HCT116 (cell line): ENCODE data around the gene KRTAP19-8. TPM values are rescaled to one million over a fixed set of nuclear protein-coding genes. Genes with fewer than 3 reads are reported as not detected.

Experiments used
- ATAC-seq: fragments of 200-7000 bp; cut with Tn5 transposase; 2 replicates; pipeline ENCODE4 v1.9.1; 2020; ENCODE audit warnings: mild to moderate bottlenecking, moderate library complexity
- BruUV-seq: library from RNA; stranded (reverse); fragments of 400-500 nt; replicated peaks from 2 replicates; lab custom pipeline; 2021; lab: Mats Ljungman, UMichigan
- CTCF ChIA-PET: fragments of 300-600 bp; sonication (Branson Sonifier 250); formaldehyde crosslinking; loops from one replicate; lab custom pipeline; 2021; ENCODE audit warnings: antibody characterized with exemption; lab: Charles Lee
- POLR2A ChIA-PET: fragments of 300-600, 350-600 bp; sonication (Branson Sonifier 250); formaldehyde crosslinking; loops from one replicate; lab custom pipeline; 2021; ENCODE audit warnings: antibody characterized with exemption; lab: Charles Lee
- RAD21 ChIA-PET, 2 experiments: fragments of 300-600 bp; sonication (Branson Sonifier 250); formaldehyde crosslinking; loops; one replicate each; lab custom pipeline; 2023; ENCODE audit warnings: low total read pairs in 2 of 2; ENCODE audit not compliant: uncharacterized antibody in 2 of 2, unreplicated experiment in 2 of 2, low non-redundant PET in 1 of 2; lab: Charles Lee
- DNase-seq: peaks from one replicate; pipeline ENCODE4 v3.0.0-alpha.2; 2010; ENCODE audit warnings: low read depth, low spot score
- H2AFZ ChIP-seq: fragments of 200-600 bp; shearing (Covaris generic), sonication (generic); 2 replicates; pipeline ENCODE4 v1.6.1; 2017; ENCODE audit warnings: low read depth, mixed run types, mixed read lengths, antibody characterized with exemption, low read length; ENCODE audit not compliant: poor library complexity, severe bottlenecking
- H3K27ac ChIP-seq: 2 replicates; pipeline ENCODE4 v1.5.1; 2012; ENCODE audit warnings: low read depth, low read length
- H3K27me3 ChIP-seq: fragments of 200-600 bp; sonication (generic); 2 replicates; pipeline ENCODE4 v1.6.1; 2016; ENCODE audit warnings: mixed run types, low read length, mixed read lengths; ENCODE audit not compliant: insufficient read depth
- H3K36me3 ChIP-seq, 2 experiments: fragments of 200-500 bp in 1 of 2; fragments of 200-600 bp in 1 of 2; sonication (Bioruptor generic) in 1 of 2; sonication (generic) in 1 of 2; 2 replicates each; pipeline versions ENCODE4 v1.5.1 to v1.6.1; 2014 to 2016; ENCODE audit warnings: low read length in 2 of 2, inconsistent platforms in 1 of 2, mixed read lengths in 1 of 2, mixed run types in 1 of 2; ENCODE audit not compliant: insufficient read depth in 2 of 2, control insufficient read depth in 1 of 2
- H3K4me1 ChIP-seq, 2 experiments: fragments of 200-600 bp in 1 of 2; sonication (generic) in 1 of 2; 2 replicates each; pipeline versions ENCODE4 v1.5.1 to v1.6.1; 2012 to 2017; ENCODE audit warnings: low read length in 2 of 2, inconsistent platforms in 1 of 2, mild to moderate bottlenecking in 1 of 2, mixed read lengths in 1 of 2, mixed run types in 1 of 2, moderate library complexity in 1 of 2; ENCODE audit not compliant: insufficient read depth in 2 of 2, control insufficient read depth in 1 of 2
- H3K4me2 ChIP-seq: fragments of 200-600 bp; sonication (generic); 2 replicates; pipeline ENCODE4 v1.6.1; 2017; ENCODE audit warnings: mixed run types, low read length, mixed read lengths
- H3K4me3 ChIP-seq, 2 experiments: fragments of 200-600 bp in 1 of 2; sonication (generic) in 1 of 2; replicated peaks in 1 of 2; 2 replicates each; pipeline ENCODE4 v1.5.1; 2011 to 2016; ENCODE audit warnings: low read length in 2 of 2, control low read depth in 1 of 2, low read depth in 1 of 2, mild to moderate bottlenecking in 1 of 2, mixed read lengths in 1 of 2, mixed run types in 1 of 2
- H3K79me2 ChIP-seq: fragments of 200-600 bp; sonication (generic); 2 replicates; pipeline ENCODE4 v1.6.1; 2017; ENCODE audit warnings: mild to moderate bottlenecking, mixed run types, low read length, moderate library complexity, mixed read lengths; ENCODE audit not compliant: insufficient read depth
- H3K9ac ChIP-seq: fragments of 200-600 bp; sonication (generic); 2 replicates; pipeline ENCODE4 v1.6.1; 2016; ENCODE audit warnings: low read length, mixed read lengths
- H3K9me2 ChIP-seq: fragments of 200-600 bp; sonication (generic), shearing (Covaris generic); 2 replicates; pipeline ENCODE4 v1.6.1; 2017; ENCODE audit warnings: mixed run types, mild to moderate bottlenecking, moderate library complexity; ENCODE audit not compliant: insufficient read depth
- H3K9me3 ChIP-seq, 2 experiments: fragments of 200-500 bp in 1 of 2; fragments of 200-600 bp in 1 of 2; sonication (Bioruptor generic) in 1 of 2; sonication (generic) in 1 of 2; 2 replicates each; pipeline ENCODE4 v1.6.1; 2014 to 2017; ENCODE audit warnings: low read length in 2 of 2, mixed read lengths in 2 of 2, inconsistent platforms in 1 of 2, low read depth in 1 of 2, mild to moderate bottlenecking in 1 of 2, mixed run types in 1 of 2, moderate library complexity in 1 of 2; ENCODE audit not compliant: control insufficient read depth in 1 of 2, insufficient read depth in 1 of 2
- H4K20me1 ChIP-seq: fragments of 200-600 bp; sonication (generic), shearing (Covaris generic); 2 replicates; pipeline ENCODE4 v1.6.1; 2017; ENCODE audit warnings: mixed run types, mild to moderate bottlenecking, moderate library complexity; ENCODE audit not compliant: insufficient read depth
- ATF3 ChIP-seq: IDR thresholded peaks from 2 replicates; pipeline ENCODE4 v1.6.1; 2012
- CTCF ChIP-seq, 3 experiments: fragments of 200-600 bp in 1 of 3; sonication (generic) in 1 of 3; IDR thresholded peaks in 2 of 3; conservative IDR thresholded peaks in 1 of 3; 2 replicates each; pipeline ENCODE4 v1.5.1; 2012 to 2017; ENCODE audit warnings: low read depth in 2 of 3, low read length in 2 of 3, antibody characterized with exemption in 1 of 3, borderline replicate concordance in 1 of 3, control low read depth in 1 of 3, mild to moderate bottlenecking in 1 of 3, mixed read lengths in 1 of 3, mixed run types in 1 of 3, moderate library complexity in 1 of 3; ENCODE audit not compliant: insufficient read depth in 1 of 3
- JUND ChIP-seq: IDR thresholded peaks from 2 replicates; pipeline ENCODE4 v1.6.1; 2012
- POLR2A ChIP-seq: IDR thresholded peaks from 2 replicates; pipeline ENCODE4 v1.7.0; 2011; ENCODE audit warnings: borderline replicate concordance; ENCODE audit not compliant: insufficient read depth, insufficient read length; ENCODE audit errors: extremely low read depth
- SP1 ChIP-seq: IDR thresholded peaks from 2 replicates; pipeline ENCODE4 v1.6.1; 2012; ENCODE audit warnings: low read depth
- TCF7L2 ChIP-seq: IDR thresholded peaks from 2 replicates; pipeline ENCODE4 v1.7.0; 2011; ENCODE audit warnings: borderline replicate concordance, inconsistent platforms; ENCODE audit not compliant: insufficient read depth, insufficient read length; ENCODE audit errors: extremely low read depth
- intact Hi-C: fragments of 100-400 bp; cut with micrococcal nuclease; formaldehyde crosslinking; loops from 2 replicates; pipeline ENCODE4 v1.10.0; 2022
- total RNA-seq: library from RNA; stranded (reverse); gene quantifications from one replicate; pipeline ENCODE4 v1.2.1, GENCODE V29; 2021; ENCODE audit not compliant: unreplicated experiment

KRTAP19-8 gene
- total RNA-seq, 1 experiment from 2014 or later: not detected

GRCh38 chr21:31072533-31072932, 34.3 kb upstream of the KRTAP19-8 start (continued):
- TF ChIP-seq ATF3: no peak
- no peak for TF ChIP-seq SP1
- TF ChIP-seq, all 23 proteins: peak for 0

GRCh38 chr21:31064803-31065202, 26.5 kb upstream of the KRTAP19-8 start:
- no peak for ATAC-seq
- no peak for TF ChIP-seq CTCF (IDR thresholded peaks at IDR 0.05 in 2 of 3, conservative IDR thresholded peaks at IDR 0.05 in 1 of 3; ENCODE audit: borderline replicate concordance in 1 of 3, insufficient read depth in 1 of 3, low read depth in 2 of 3, low read length in 2 of 3)
- no peak for TF ChIP-seq TCF7L2
- no peak for TF ChIP-seq JUND
- no peak for TF ChIP-seq POLR2A
- H3K4me1 ChIP-seq: no peaks in the 10 kb centered on the region
- intact Hi-C loops: no loop called here
- H3K27me3 ChIP-seq: no peaks in the 10 kb centered on the region; the same call in 1 of the 2 replicates
- H3K79me2 ChIP-seq: no peaks in the 10 kb centered on the region
- H3K9ac ChIP-seq: no peak overlapping the region
- no peaks in the 10 kb centered on the region for H3K36me3 ChIP-seq
- POLR2A ChIA-PET: no interaction called here
- no peak overlapping the region for H3K4me2 ChIP-seq
- no peak for DNase-seq
- H3K4me3 ChIP-seq: no peak overlapping the region
- CTCF ChIA-PET: no interaction called here
- H3K27ac ChIP-seq: no peak overlapping the region
- BruUV-seq: no TSS peak
- RAD21 ChIA-PET: no interaction called here
- no peaks in the 10 kb centered on the region for H3K9me2 ChIP-seq
- H2AFZ ChIP-seq: no peak overlapping the region
- no peaks in the 10 kb centered on the region for H3K9me3 ChIP-seq
- H4K20me1 ChIP-seq: no peaks in the 10 kb centered on the region; the same call in 1 of the 2 replicates
